Right ventricle myocardium inferior (tissue), 1 donor: ENCODE results near the gene TUBB6. TPM values are rescaled to one million over a fixed set of nuclear protein-coding genes. Genes with fewer than 3 reads are reported as not detected.

ENCODE experiments used
- ATAC-seq: fragments of 200-7000 bp; cut with Tn5 transposase; one replicate; pipeline ENCODE4 v1.9.1; 2020; ENCODE audit warnings: mild to moderate bottlenecking, moderate library complexity
- DNase-seq: peaks from one replicate; pipeline ENCODE4 v3.0.0; 2021; ENCODE audit errors: missing footprints
- intact Hi-C: fragments of 100-400 bp; cut with DNase I; formaldehyde crosslinking; loops from one replicate; pipeline ENCODE4 v1.11.0; 2022
- long read RNA-seq: library from polyadenylated mRNA; unstranded; transcript quantifications from one replicate; pipeline ENCODE4 v2.0.0, GENCODE V29; 2021
- total RNA-seq: library from RNA; stranded (reverse); fragmentation: NEBNext Ultra II Directional; extraction: Animal tissue kit (Norgen Biotek cat#: 25700); gene quantifications from one replicate; pipeline ENCODE4 v1.2.1, GENCODE V29; 2021
- donor health status: DM: no; HTN: yes; CAD: no; lungs with severe emphysema.

The TUBB6 gene
- 132 TPM for total RNA-seq
- long read RNA-seq, transcript TUBB6-202 (3 exons, 2,163 nt): minor isoform, 13 of 152 reads
- long read RNA-seq, transcript TUBB6-201 (4 exons, 2,064 nt): major isoform, 113 of 152 reads
- long read RNA-seq, partial matches to known transcripts: 23 of 152 reads
- long read RNA-seq, other reads (novel, unspliced or antisense): 1 of 152 reads

GRCh38 chr18:12307701-12308385 is at the start of gene TUBB6:
Gene TUBB6 (plus strand): TSS chr18:12308241. CDS start chr18:12308293, 52 bp downstream.
- intact Hi-C loops: loop anchor here (2.0 to 5.0 kb wide), 2 partner anchors 36 to 69 kb away; partner anchors contain the start of gene AFG3L2
- DNase-seq (peak; percentile 89), ATAC-seq (peak; percentile 79)

- intact Hi-C loops: no loop called here
- DNase-seq: no peak
- ATAC-seq: no peak
Observed at GRCh38 chr18:12258719-12259705, 49.0 kb upstream of the TUBB6 start.

GRCh38 chr18:12262748-12263147 is 45.3 kb upstream of the TUBB6 start:
- no peak for ATAC-seq
- intact Hi-C loops: no loop called here
- no peak for DNase-seq

GRCh38 chr18:12264864-12265263 is 43.2 kb upstream of the TUBB6 start:
- ATAC-seq: no peak
- intact Hi-C loops: no loop called here
- no peak for DNase-seq

GRCh38 chr18:12271376-12272235 is 36.4 kb upstream of the TUBB6 start:
- intact Hi-C loops: loop anchor here (5.0 to 10.0 kb wide), 2 partner anchors 36 to 383 kb away; partner anchors contain the start of genes SPIRE1 and TUBB6
- ATAC-seq: peak; percentile 93
- peak; percentile 83 for DNase-seq

GRCh38 chr18:12274793-12275192 is 33.2 kb upstream of the TUBB6 start:
- ATAC-seq (no peak), DNase-seq (no peak)
- intact Hi-C loops: loop anchor here (5.0 to 10.0 kb wide), 2 partner anchors 33 to 380 kb away; partner anchors contain the start of genes SPIRE1 and TUBB6

- intact Hi-C loops: loop anchor here (10.0 kb wide), 1 partner anchor 378 kb away; the partner anchor contains the start of gene SPIRE1
- DNase-seq (no peak), ATAC-seq (no peak)
Observed at GRCh38 chr18:12276736-12277554, 31.1 kb upstream of the TUBB6 start.

GRCh38 chr18:12278215-12278671 is 29.8 kb upstream of the TUBB6 start:
- intact Hi-C loops: loop anchor here (2.0 to 10.0 kb wide), 2 partner anchors 99 to 377 kb away; partner anchors contain the start of genes AFG3L2 and SPIRE1
- DNase-seq (no peak), ATAC-seq (no peak)

GRCh38 chr18:12278741-12279682 is 29.0 kb upstream of the TUBB6 start:
- DNase-seq: peak; percentile 90
- intact Hi-C loops: loop anchor here (2.0 to 10.0 kb wide), 2 partner anchors 98 to 376 kb away; partner anchors contain the start of genes AFG3L2 and SPIRE1
- ATAC-seq: peak; percentile 95

GRCh38 chr18:12279781-12280531 is 28.1 kb upstream of the TUBB6 start:
- peak; percentile 8 for ATAC-seq
- no peak for DNase-seq
- intact Hi-C loops: loop anchor here (2.0 to 10.0 kb wide), 4 partner anchors 37 to 375 kb away; partner anchors contain the start of genes AFG3L2 and SPIRE1

GRCh38 chr18:12281861-12282260 is 26.2 kb upstream of the TUBB6 start:
- no peak for DNase-seq

GRCh38 chr18:12282442-12283039 is 25.5 kb upstream of the TUBB6 start:
- ATAC-seq (no peak), DNase-seq (no peak)
- intact Hi-C loops: loop anchor here (5.0 kb wide), 2 partner anchors 35 to 55 kb away; no protein-coding TSS in a partner anchor

More at GRCh38 chr18:12281861-12282260, 26.2 kb upstream of the TUBB6 start:
- no peak for ATAC-seq
- intact Hi-C loops: loop anchor here (5.0 kb wide), 2 partner anchors 35 to 55 kb away; no protein-coding TSS in a partner anchor

- ATAC-seq (no peak), DNase-seq (no peak)
- intact Hi-C loops: loop anchor here (5.0 kb wide), 2 partner anchors 34 to 54 kb away; no protein-coding TSS in a partner anchor
Observed at GRCh38 chr18:12283256-12283655, 24.8 kb upstream of the TUBB6 start.

GRCh38 chr18:12283666-12284065 is 24.4 kb upstream of the TUBB6 start:
- intact Hi-C loops: loop anchor here (5.0 kb wide), 2 partner anchors 34 to 54 kb away; no protein-coding TSS in a partner anchor
- no peak for ATAC-seq
- no peak for DNase-seq
